ACC112 (cell line): Measurements from ENCODE around the gene GUCY1A1.

Source experiments
- H2AFZ ChIP-seq: fragments of 200-600 bp; sonication (generic); one replicate; pipeline ENCODE4 v1.6.0; 2017; ENCODE audit warnings: antibody characterized with exemption, low read length; ENCODE audit not compliant: unreplicated experiment
- H3K27ac ChIP-seq: fragments of 200-600 bp; sonication (generic); 2 replicates; pipeline ENCODE4 v1.5.1; 2014; ENCODE audit warnings: low read depth, mild to moderate bottlenecking, antibody characterized with exemption, low read length, moderate library complexity
- H3K27me3 ChIP-seq: fragments of 200-600 bp; sonication (generic); 2 replicates; pipeline ENCODE4 v1.6.1; 2014; ENCODE audit warnings: mild to moderate bottlenecking, antibody characterized with exemption, low read length, moderate library complexity, mixed read lengths; ENCODE audit not compliant: insufficient read depth
- H3K36me3 ChIP-seq: fragments of 200-600 bp; sonication (generic); 2 replicates; pipeline ENCODE4 v1.6.1; 2016; ENCODE audit warnings: mild to moderate bottlenecking, antibody characterized with exemption, low read length, moderate library complexity, mixed read lengths; ENCODE audit not compliant: insufficient read depth
- H3K4me1 ChIP-seq: fragments of 200-600 bp; sonication (generic); one replicate; pipeline ENCODE4 v1.6.1; 2016; ENCODE audit warnings: low read length, mixed read lengths; ENCODE audit not compliant: insufficient read depth, unreplicated experiment, control insufficient read depth
- H3K4me3 ChIP-seq: fragments of 200-600 bp; sonication (generic); 2 replicates; pipeline ENCODE4 v1.5.1; 2014; ENCODE audit warnings: mild to moderate bottlenecking, low read depth, low read length
- H3K79me2 ChIP-seq: fragments of 200-600 bp; sonication (generic); one replicate; pipeline ENCODE4 v1.6.0; 2016; ENCODE audit warnings: low read length; ENCODE audit not compliant: control insufficient read depth, unreplicated experiment, insufficient read depth

GUCY1A1 gene

GRCh38 chr4:155734951-155735350 is 68.3 kb downstream of the GUCY1A1 start:
- no peak overlapping the region for H2AFZ ChIP-seq
- no peaks in the 10 kb centered on the region for H3K36me3 ChIP-seq
- H3K27me3 ChIP-seq, result no peaks in the 10 kb centered on the region
- no peak overlapping the region for H3K27ac ChIP-seq
- H3K4me3 ChIP-seq, result no peak overlapping the region
- H3K79me2 ChIP-seq, result no peaks in the 10 kb centered on the region
- peaks cover 5% of the 10 kb centered on the region for H3K4me1 ChIP-seq

DNA sequence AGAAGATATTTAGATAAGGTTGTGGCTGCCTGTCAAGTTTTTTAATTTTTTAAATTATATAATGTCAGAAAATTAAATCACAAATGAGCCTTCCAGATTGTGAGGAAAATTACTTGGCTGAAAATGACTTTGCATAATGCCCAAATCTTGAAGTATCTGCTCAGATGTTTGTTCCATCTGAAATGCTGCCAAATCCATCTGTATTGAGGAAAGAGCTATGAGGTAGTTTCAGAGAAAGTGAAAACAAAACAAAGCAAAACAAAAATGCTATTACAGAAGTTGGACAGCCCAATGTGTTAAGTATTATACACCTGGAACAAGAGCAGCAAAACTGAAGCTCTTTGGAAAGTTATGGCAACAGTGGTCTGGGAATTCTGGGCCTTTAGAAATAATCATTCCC is 68.8 kb downstream of the GUCY1A1 start:
- Histone ChIP-seq H3K4me3 (no peak overlapping the region), H2AFZ (no peak overlapping the region), H3K27me3 (no peaks in the 10 kb centered on the region), H3K4me1 (peaks cover 5% of the 10 kb centered on the region), H3K36me3 (no peaks in the 10 kb centered on the region), H3K27ac (no peak overlapping the region), H3K79me2 (no peaks in the 10 kb centered on the region)

DNA sequence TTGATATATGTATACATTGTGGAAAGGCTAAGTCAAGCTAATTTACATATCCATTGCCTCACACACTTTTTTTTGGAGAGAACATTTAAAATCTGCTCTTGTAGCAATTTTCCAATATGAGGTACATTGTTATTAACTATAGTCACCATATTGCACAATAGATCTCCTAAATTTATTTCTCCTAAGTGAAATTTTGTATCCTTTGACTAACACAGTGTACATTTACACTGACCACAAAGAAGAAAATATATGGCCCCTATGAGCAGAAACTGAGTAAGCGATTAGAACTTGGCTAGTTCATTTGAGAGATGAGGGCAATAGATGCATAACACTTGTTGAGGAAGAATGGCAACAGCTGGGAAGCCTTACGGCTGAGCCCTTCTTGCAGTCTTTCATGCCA is 71.9 kb downstream of the GUCY1A1 start:
- Histone ChIP-seq H3K4me1 (peaks cover 5% of the 10 kb centered on the region), H3K4me3 (no peak overlapping the region), H3K27ac (no peak overlapping the region), H3K36me3 (no peaks in the 10 kb centered on the region), H3K27me3 (no peaks in the 10 kb centered on the region), H2AFZ (no peak overlapping the region), H3K79me2 (no peaks in the 10 kb centered on the region)

- Histone ChIP-seq H3K79me2 (no peaks in the 10 kb centered on the region), H3K27me3 (no peaks in the 10 kb centered on the region), H3K36me3 (no peaks in the 10 kb centered on the region), H2AFZ (no peak overlapping the region), H3K4me3 (no peak overlapping the region), H3K4me1 (peaks cover 9% of the 10 kb centered on the region), H3K27ac (no peak overlapping the region)
Measured at GRCh38 chr4:155741546-155741945, 74.9 kb downstream of the GUCY1A1 start.

GRCh38 chr4:155742310-155743015 is 75.8 kb downstream of the GUCY1A1 start:
- Histone ChIP-seq H3K79me2 (no peaks in the 10 kb centered on the region), H3K27ac (no peak overlapping the region), H3K36me3 (no peaks in the 10 kb centered on the region), H2AFZ (no peak overlapping the region), H3K4me3 (no peak overlapping the region), H3K4me1 (peaks cover 9% of the 10 kb centered on the region), H3K27me3 (no peaks in the 10 kb centered on the region)

DNA sequence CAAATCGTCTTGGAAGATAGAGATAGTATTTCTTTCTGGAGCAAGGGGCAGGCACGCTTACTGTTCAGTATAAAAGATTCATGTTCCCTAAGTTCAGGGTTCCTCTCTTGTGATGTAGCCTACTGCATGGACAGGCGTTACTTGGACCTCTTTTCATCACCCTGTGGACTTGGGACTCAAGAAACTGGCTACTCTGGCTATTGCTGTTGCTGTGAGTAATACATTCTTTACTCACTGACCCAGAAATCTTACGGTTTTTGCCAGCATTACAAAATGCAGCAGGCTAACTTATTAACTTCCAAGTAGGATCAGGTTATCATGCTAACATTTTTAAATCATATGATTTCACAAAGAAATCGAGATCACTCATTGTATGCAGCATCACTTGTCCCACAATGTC is 79.3 kb downstream of the GUCY1A1 start:
- no peaks in the 10 kb centered on the region for H3K79me2 ChIP-seq
- no peak overlapping the region for H3K27ac ChIP-seq
- H3K4me3 ChIP-seq, result no peak overlapping the region
- no peak overlapping the region for H2AFZ ChIP-seq
- H3K27me3 ChIP-seq, result no peaks in the 10 kb centered on the region
- H3K4me1 ChIP-seq, result peaks cover 4% of the 10 kb centered on the region
- H3K36me3 ChIP-seq, result no peaks in the 10 kb centered on the region

- no peaks in the 10 kb centered on the region for H3K27me3 ChIP-seq
- H3K27ac ChIP-seq, result no peak overlapping the region
- H3K4me3 ChIP-seq, result no peak overlapping the region
- no peaks in the 10 kb centered on the region for H3K36me3 ChIP-seq
- H3K4me1 ChIP-seq, result peaks cover 4% of the 10 kb centered on the region
- no peak overlapping the region for H2AFZ ChIP-seq
- H3K79me2 ChIP-seq, result no peaks in the 10 kb centered on the region
Measured at GRCh38 chr4:155748039-155748438, 81.4 kb downstream of the GUCY1A1 start.

- H3K27ac ChIP-seq, result no peak overlapping the region
- H3K36me3 ChIP-seq, result no peaks in the 10 kb centered on the region
- H2AFZ ChIP-seq, result no peak overlapping the region
- H3K79me2 ChIP-seq, result no peaks in the 10 kb centered on the region
- H3K4me1 ChIP-seq, result peaks cover 4% of the 10 kb centered on the region
- H3K27me3 ChIP-seq, result no peaks in the 10 kb centered on the region
- no peak overlapping the region for H3K4me3 ChIP-seq
Measured at GRCh38 chr4:155749041-155749440, 82.4 kb downstream of the GUCY1A1 start.

DNA sequence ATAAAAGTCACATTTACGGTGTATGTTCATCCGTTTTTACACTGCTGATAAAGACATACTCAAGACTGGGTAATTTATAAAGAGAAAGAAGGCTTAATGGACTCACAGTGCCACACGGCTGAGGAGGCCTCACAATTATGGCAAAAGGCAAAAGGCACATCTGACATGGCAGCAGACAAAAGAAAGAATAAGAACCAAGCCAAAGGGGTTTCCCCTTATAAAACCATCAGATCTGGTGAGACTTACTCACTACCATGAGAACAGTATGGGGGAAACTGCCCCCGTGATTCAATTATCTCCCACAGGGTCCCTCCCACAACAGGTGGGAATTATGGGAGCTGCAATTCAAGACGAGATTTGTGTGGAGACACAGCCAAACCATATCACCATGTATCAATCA is 84.9 kb downstream of the GUCY1A1 start:
- Histone ChIP-seq H3K79me2 (no peaks in the 10 kb centered on the region), H3K27me3 (no peaks in the 10 kb centered on the region), H3K4me1 (no peaks in the 10 kb centered on the region), H2AFZ (peak overlapping the region; percentile 2), H3K36me3 (no peaks in the 10 kb centered on the region), H3K27ac (no peak overlapping the region), H3K4me3 (no peak overlapping the region)

GRCh38 chr4:155757745-155758265 is 91.2 kb downstream of the GUCY1A1 start:
- no peaks in the 10 kb centered on the region for H3K36me3 ChIP-seq
- H3K27me3 ChIP-seq, result no peaks in the 10 kb centered on the region
- no peak overlapping the region for H2AFZ ChIP-seq
- H3K4me3 ChIP-seq, result no peak overlapping the region
- no peak overlapping the region for H3K27ac ChIP-seq
- H3K79me2 ChIP-seq, result no peaks in the 10 kb centered on the region
- no peaks in the 10 kb centered on the region for H3K4me1 ChIP-seq
